ENCODE data around the gene DMRTC2. TPM values are rescaled to one million over a fixed set of nuclear protein-coding genes. Genes with fewer than 3 reads are reported as not detected.
A peak's percentile ranks its signal among the peaks of the same experiment; 100 is the strongest.

The DMRTC2 gene
- total and polyA plus RNA-seq, 2 of the 13 experiments (the other 11 are each of a cell fraction or from before 2014, with no cell fraction given), result not detected

GRCh38 chr19:41887711-41888382, 43.0 kb downstream of the DMRTC2 start (continued):
- peak; percentile 84 for TF ChIP-seq ZFP91 (CRISPR knock-in tag; IDR thresholded peaks at IDR 0.05; ENCODE audit: borderline replicate concordance)
- no peak for TF ChIP-seq ZNF251 (CRISPR knock-in tag; IDR thresholded peaks at IDR 0.05)
- no peak; the same call in 1 of the 2 replicates for TF ChIP-seq ZNF639 (CRISPR knock-in tag; conservative IDR thresholded peaks at IDR 0.05)
- no peak for TF ChIP-seq ZNF224 (CRISPR knock-in tag; IDR thresholded peaks at IDR 0.05)
- TF ChIP-seq TAF1 (CRISPR knock-in tag; IDR thresholded peaks at IDR 0.05), result no peak
- no peak for TF ChIP-seq ZFP36 (IDR thresholded peaks at IDR 0.05; ENCODE audit: borderline replicate concordance, low read depth, low read length, partially characterized antibody)
- peak; percentile 27; the same call in 1 of the 2 replicates for TF ChIP-seq ZNF274 (CRISPR knock-in tag; IDR thresholded peaks at IDR 0.05)
- peak; percentile 59; the same call in 1 of the 2 replicates for TF ChIP-seq SALL1 (CRISPR knock-in tag; IDR thresholded peaks at IDR 0.05)
- peak; percentile 74; the same call in 1 of the 2 replicates for TF ChIP-seq FOXK1 (CRISPR knock-in tag; IDR thresholded peaks at IDR 0.05; ENCODE audit: borderline replicate concordance, low read depth)
- TF ChIP-seq ZNF234 (CRISPR knock-in tag; conservative IDR thresholded peaks at IDR 0.05), result no peak
- no peak for TF ChIP-seq ZNF782 (CRISPR knock-in tag; IDR thresholded peaks at IDR 0.05; ENCODE audit: borderline replicate concordance)
- TF ChIP-seq DZIP1 (CRISPR knock-in tag; IDR thresholded peaks at IDR 0.05), result no peak
- no peak; the same call in 1 of the 2 replicates for TF ChIP-seq ZNF317 (CRISPR knock-in tag; IDR thresholded peaks at IDR 0.05)
- TF ChIP-seq ZNF512B (CRISPR knock-in tag; IDR thresholded peaks at IDR 0.05; ENCODE audit: borderline replicate concordance), result no peak
- no peak for TF ChIP-seq ZNF678 (CRISPR knock-in tag; IDR thresholded peaks at IDR 0.05)
- TF ChIP-seq ETV6 (CRISPR knock-in tag; conservative IDR thresholded peaks at IDR 0.05), result 0 out of 2 replicates have a peak, but pooled peaks have one; percentile 77
- TF ChIP-seq ZNF709 (CRISPR knock-in tag; IDR thresholded peaks at IDR 0.05), result no peak
- peak; percentile 55 for TF ChIP-seq SKI (IDR thresholded peaks at IDR 0.05; ENCODE audit: partially characterized antibody)
- no peak for TF ChIP-seq SIN3B (IDR thresholded peaks at IDR 0.05; ENCODE audit: low read length)
